Hepatocyte (in vitro differentiated cells): ENCODE measurements around the gene WNT4. TPM values are rescaled to one million over a fixed set of nuclear protein-coding genes. Genes with fewer than 3 reads are reported as not detected.

Experiments used
- DNase-seq: peaks from one replicate; pipeline ENCODE4 v3.0.0-alpha.2; 2016; ENCODE audit warnings: low spot score
- H2AFZ ChIP-seq: fragments of 200-600 bp; sonication (generic); 2 replicates; pipeline ENCODE4 v1.6.0; 2016; ENCODE audit warnings: antibody characterized with exemption, mild to moderate bottlenecking
- H3K27ac ChIP-seq: fragments of 200-600 bp; sonication (generic); 2 replicates; pipeline ENCODE4 v1.5.1; 2016; ENCODE audit warnings: mild to moderate bottlenecking
- H3K27me3 ChIP-seq: fragments of 200-600 bp; sonication (generic); 2 replicates; pipeline ENCODE4 v1.6.1; 2016
- H3K36me3 ChIP-seq: fragments of 200-600 bp; sonication (generic); replicated peaks from 2 replicates; pipeline ENCODE4 v1.5.1; 2016; ENCODE audit warnings: low read depth; ENCODE audit not compliant: insufficient read depth
- H3K4me1 ChIP-seq: fragments of 200-600 bp; sonication (generic); 2 replicates; pipeline ENCODE4 v1.5.1; 2016; ENCODE audit warnings: mild to moderate bottlenecking, moderate library complexity; ENCODE audit not compliant: insufficient read depth
- H3K4me2 ChIP-seq: fragments of 200-600 bp; sonication (generic); 2 replicates; pipeline ENCODE4 v1.6.0; 2016
- H3K4me3 ChIP-seq: fragments of 200-600 bp; sonication (generic); 2 replicates; pipeline ENCODE4 v1.5.1; 2016; ENCODE audit warnings: mild to moderate bottlenecking
- H3K79me2 ChIP-seq: fragments of 200-600 bp; sonication (generic); 2 replicates; pipeline ENCODE4 v1.6.0; 2017; ENCODE audit warnings: mild to moderate bottlenecking
- H3K9me2 ChIP-seq: fragments of 200-600 bp; sonication (generic); replicated peaks from 2 replicates; pipeline ENCODE4 v1.6.0; 2017; ENCODE audit warnings: mild to moderate bottlenecking; ENCODE audit not compliant: insufficient read depth
- H3K9me3 ChIP-seq: fragments of 200-600 bp; sonication (generic); 2 replicates; pipeline ENCODE4 v1.5.1; 2016; ENCODE audit warnings: low read depth, mild to moderate bottlenecking
- H4K20me1 ChIP-seq: fragments of 200-600 bp; sonication (generic); 2 replicates; pipeline ENCODE4 v1.6.0; 2016; ENCODE audit warnings: mild to moderate bottlenecking; ENCODE audit not compliant: insufficient read depth, poor library complexity, severe bottlenecking
- EZH2 ChIP-seq: fragments of 200-600 bp; sonication (generic); IDR thresholded peaks from 2 replicates; pipeline ENCODE4 v1.6.1; 2016; ENCODE audit warnings: antibody characterized with exemption, mild to moderate bottlenecking, borderline replicate concordance
- EZH2phosphoT487 ChIP-seq: fragments of 200-600 bp; sonication (generic); IDR thresholded peaks from one replicate; pipeline ENCODE4 v1.6.1; 2018; ENCODE audit warnings: antibody characterized with exemption, mild to moderate bottlenecking, low read depth, moderate library complexity; ENCODE audit not compliant: unreplicated experiment, severe bottlenecking
- WGBS: methylation state at CpG from one replicate; pipeline ENCODE4 v1.1.6; 2016; ENCODE audit warnings: low lambda C conversion rate; ENCODE audit errors: missing lambda C conversion rate; 5-methylcytosine and 5-hydroxymethylcytosine counted together
- polyA plus RNA-seq: library from polyadenylated mRNA; unstranded; fragments of >200 nt; fragmentation: Nextera tagmentation; extraction: Ambion mirVana; gene quantifications from 2 replicates; pipeline ENCODE4 v1.2.1, GENCODE V29; 2016
- total RNA-seq: library from RNA; depleted of rRNA; stranded (reverse); fragments of >200 nt; gene quantifications from 2 replicates; pipeline ENCODE4 v1.2.3, GENCODE V29; 2014
- TF ChIP-seq, protein P1 (sequence below): fragments of 200-600 bp; sonication (generic); IDR thresholded peaks from 2 replicates; pipeline ENCODE4 v1.5.1; 2016; ENCODE audit warnings: antibody characterized with exemption, mild to moderate bottlenecking; ENCODE audit not compliant: poor library complexity

Gene WNT4
- total and polyA plus RNA-seq, 2 experiments from 2014 or later = 1.7 to 5.1 TPM

DNA sequence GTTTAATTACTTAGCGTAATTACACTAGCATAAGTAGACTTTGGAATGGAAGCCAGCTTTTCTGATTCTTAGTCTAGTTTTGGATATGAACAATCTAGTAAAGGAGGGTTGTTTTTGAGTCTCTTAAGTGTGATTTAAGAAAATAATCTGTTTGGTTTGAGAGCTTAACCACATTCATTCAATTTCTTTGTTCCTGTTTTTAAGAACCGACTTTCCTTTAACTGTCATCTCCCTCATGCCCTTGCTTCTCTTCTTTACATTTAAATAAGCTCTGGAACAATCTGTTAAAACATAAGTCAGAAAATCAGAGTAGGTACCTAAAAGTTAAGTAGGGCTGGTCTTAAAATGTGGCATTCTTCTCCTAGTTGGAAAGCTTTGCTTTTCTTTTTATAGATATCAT lies 62.7 kb downstream of the WNT4 start:
- Histone ChIP-seq H3K27ac (no peak overlapping the region), H3K9me2 (no peaks in the 10 kb centered on the region), H3K4me1 (peaks cover 6% of the 10 kb centered on the region), H3K27me3 (no peaks in the 10 kb centered on the region), H3K79me2 (peaks cover 100% of the 10 kb centered on the region), H3K4me2 (no peak overlapping the region), H3K9me3 (no peaks in the 10 kb centered on the region), H4K20me1 (peaks cover 99% of the 10 kb centered on the region), H3K4me3 (no peak overlapping the region), H3K36me3 (no peaks in the 10 kb centered on the region), H2AFZ (no peak overlapping the region)
- DNase-seq = no peak
- WGBS = 95% methylated on average over 2 of the region's 2 CpGs
- TF ChIP-seq EZH2 (no peak), EZH2phosphoT487 (no peak)
- TF ChIP-seq, protein P1, sequence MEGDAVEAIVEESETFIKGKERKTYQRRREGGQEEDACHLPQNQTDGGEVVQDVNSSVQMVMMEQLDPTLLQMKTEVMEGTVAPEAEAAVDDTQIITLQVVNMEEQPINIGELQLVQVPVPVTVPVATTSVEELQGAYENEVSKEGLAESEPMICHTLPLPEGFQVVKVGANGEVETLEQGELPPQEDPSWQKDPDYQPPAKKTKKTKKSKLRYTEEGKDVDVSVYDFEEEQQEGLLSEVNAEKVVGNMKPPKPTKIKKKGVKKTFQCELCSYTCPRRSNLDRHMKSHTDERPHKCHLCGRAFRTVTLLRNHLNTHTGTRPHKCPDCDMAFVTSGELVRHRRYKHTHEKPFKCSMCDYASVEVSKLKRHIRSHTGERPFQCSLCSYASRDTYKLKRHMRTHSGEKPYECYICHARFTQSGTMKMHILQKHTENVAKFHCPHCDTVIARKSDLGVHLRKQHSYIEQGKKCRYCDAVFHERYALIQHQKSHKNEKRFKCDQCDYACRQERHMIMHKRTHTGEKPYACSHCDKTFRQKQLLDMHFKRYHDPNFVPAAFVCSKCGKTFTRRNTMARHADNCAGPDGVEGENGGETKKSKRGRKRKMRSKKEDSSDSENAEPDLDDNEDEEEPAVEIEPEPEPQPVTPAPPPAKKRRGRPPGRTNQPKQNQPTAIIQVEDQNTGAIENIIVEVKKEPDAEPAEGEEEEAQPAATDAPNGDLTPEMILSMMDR = no peak

DNA sequence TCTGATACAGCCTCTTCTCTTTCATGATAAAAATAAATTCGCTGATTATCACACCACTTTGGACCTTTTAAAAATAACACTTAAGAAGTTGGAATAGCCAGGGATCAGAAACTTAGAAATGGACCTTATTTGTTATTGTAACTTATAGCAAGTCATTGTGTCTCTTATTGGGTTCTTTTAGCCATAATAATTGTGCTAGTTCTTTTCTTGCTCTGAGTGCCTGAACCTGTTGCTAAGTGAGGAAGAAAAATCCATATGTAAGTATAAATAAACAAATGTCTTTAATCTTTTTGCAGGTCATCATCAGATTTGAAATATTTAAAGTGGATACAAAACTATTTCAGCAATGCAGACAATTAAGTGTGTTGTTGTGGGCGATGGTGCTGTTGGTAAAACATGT lies 64.8 kb downstream of the WNT4 start:
- no peak overlapping the region for H3K4me2 ChIP-seq
- peaks cover 99% of the 10 kb centered on the region for H4K20me1 ChIP-seq
- H3K4me1 ChIP-seq = peaks cover 13% of the 10 kb centered on the region
- H3K27ac ChIP-seq = no peak overlapping the region
- peaks cover 100% of the 10 kb centered on the region for H3K79me2 ChIP-seq
- H3K9me3 ChIP-seq = no peaks in the 10 kb centered on the region
- H3K4me3 ChIP-seq = no peak overlapping the region
- H3K36me3 ChIP-seq = no peaks in the 10 kb centered on the region
- H3K27me3 ChIP-seq = no peaks in the 10 kb centered on the region
- H2AFZ ChIP-seq = no peak overlapping the region
- TF ChIP-seq EZH2phosphoT487 = no peak
- no peak for TF ChIP-seq EZH2
- TF ChIP-seq, protein P1 = no peak
- DNase-seq = no peak
- whole genome bisulfite sequencing = 94% methylated on average over 2 of the region's 2 CpGs
- H3K9me2 ChIP-seq = no peaks in the 10 kb centered on the region

DNA sequence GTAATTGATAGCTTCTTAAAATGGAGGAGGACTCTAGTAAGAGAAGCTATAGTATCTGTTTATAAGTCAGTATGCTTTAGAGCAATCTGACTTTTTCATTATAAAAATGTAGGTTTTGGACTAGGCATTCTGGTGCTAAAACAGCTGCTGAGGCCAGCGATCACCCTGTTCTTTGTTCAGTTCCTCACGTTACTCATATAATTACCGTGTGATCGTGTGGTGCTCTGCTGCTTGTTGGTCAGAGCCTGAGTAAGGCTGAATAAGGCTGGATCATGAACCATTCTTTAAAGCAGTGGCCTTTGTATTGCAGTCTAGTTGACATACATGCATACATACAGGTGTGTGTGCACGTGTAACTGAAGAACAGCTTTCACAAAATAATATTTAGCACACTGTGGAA lies 65.2 kb downstream of the WNT4 start:
- Histone ChIP-seq H3K27ac (no peak overlapping the region), H3K4me1 (peaks cover 13% of the 10 kb centered on the region), H3K9me2 (no peaks in the 10 kb centered on the region), H3K36me3 (no peaks in the 10 kb centered on the region), H3K27me3 (no peaks in the 10 kb centered on the region), H2AFZ (no peak overlapping the region), H3K4me2 (no peak overlapping the region), H3K79me2 (peaks cover 100% of the 10 kb centered on the region), H3K4me3 (no peak overlapping the region), H4K20me1 (peaks cover 99% of the 10 kb centered on the region), H3K9me3 (no peaks in the 10 kb centered on the region)
- TF ChIP-seq, protein P1 = no peak
- no peak for TF ChIP-seq EZH2
- TF ChIP-seq EZH2phosphoT487 = no peak
- DNase-seq = no peak
- 57% methylated on average over 5 of the region's 5 CpGs for WGBS

DNA sequence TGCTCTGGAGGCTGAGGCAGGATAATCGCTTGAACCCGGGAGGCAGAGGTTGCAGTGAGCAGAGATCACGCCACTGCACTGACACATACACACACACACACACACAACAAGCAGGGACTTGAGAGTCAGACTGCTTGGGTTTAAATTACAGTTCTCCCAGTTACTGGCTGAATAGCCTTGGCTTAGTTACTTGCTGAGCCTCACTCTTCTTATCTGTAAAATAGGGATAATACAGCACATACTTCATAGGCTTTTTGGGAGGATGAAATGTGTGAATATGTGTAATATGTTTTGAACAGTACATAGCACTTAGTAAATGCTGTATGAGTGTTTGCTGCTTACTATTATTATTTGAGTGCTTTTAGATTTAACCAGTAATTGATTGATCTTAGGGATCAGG lies 66.6 kb downstream of the WNT4 start:
- H3K79me2 ChIP-seq = peaks cover 100% of the 10 kb centered on the region
- no peak overlapping the region for H3K4me2 ChIP-seq
- H3K9me2 ChIP-seq = no peaks in the 10 kb centered on the region
- TF ChIP-seq, protein P1 = no peak
- TF ChIP-seq EZH2phosphoT487 (no peak), EZH2 (no peak)
- H4K20me1 ChIP-seq = peaks cover 100% of the 10 kb centered on the region
- H3K4me3 ChIP-seq = no peak overlapping the region
- no peak for DNase-seq
- no peaks in the 10 kb centered on the region for H3K9me3 ChIP-seq
- peaks cover 17% of the 10 kb centered on the region for H3K4me1 ChIP-seq
- H3K36me3 ChIP-seq = no peaks in the 10 kb centered on the region
- no peaks in the 10 kb centered on the region for H3K27me3 ChIP-seq
- no peak overlapping the region for H2AFZ ChIP-seq
- WGBS = 86% methylated on average over 3 of the region's 3 CpGs
- peak overlapping the region; percentile 8 for H3K27ac ChIP-seq
